Keratinocyte (primary cell): ENCODE measurements around the gene CRAMP1.

ENCODE experiments used
- EZH2 ChIP-seq: IDR thresholded peaks from one replicate; pipeline ENCODE4 v1.6.1; 2012; ENCODE audit warnings: inconsistent platforms, mild to moderate bottlenecking, low read length, moderate library complexity
- TF ChIP-seq, protein P1 (sequence below), 3 experiments: IDR thresholded peaks in 1 of 3; conservative IDR thresholded peaks in 1 of 3; optimal IDR thresholded peaks in 1 of 3; 2 replicates in 2 of 3; 3 replicates in 1 of 3; pipeline versions ENCODE3 to v1.5.1; 2011; ENCODE audit warnings: low read length in 3 of 3, mild to moderate bottlenecking in 3 of 3, moderate library complexity in 2 of 3, control low read depth in 1 of 3, inconsistent platforms in 1 of 3; ENCODE audit not compliant: insufficient read depth in 2 of 3; ENCODE audit errors: extremely low read depth in 1 of 3

DNA sequence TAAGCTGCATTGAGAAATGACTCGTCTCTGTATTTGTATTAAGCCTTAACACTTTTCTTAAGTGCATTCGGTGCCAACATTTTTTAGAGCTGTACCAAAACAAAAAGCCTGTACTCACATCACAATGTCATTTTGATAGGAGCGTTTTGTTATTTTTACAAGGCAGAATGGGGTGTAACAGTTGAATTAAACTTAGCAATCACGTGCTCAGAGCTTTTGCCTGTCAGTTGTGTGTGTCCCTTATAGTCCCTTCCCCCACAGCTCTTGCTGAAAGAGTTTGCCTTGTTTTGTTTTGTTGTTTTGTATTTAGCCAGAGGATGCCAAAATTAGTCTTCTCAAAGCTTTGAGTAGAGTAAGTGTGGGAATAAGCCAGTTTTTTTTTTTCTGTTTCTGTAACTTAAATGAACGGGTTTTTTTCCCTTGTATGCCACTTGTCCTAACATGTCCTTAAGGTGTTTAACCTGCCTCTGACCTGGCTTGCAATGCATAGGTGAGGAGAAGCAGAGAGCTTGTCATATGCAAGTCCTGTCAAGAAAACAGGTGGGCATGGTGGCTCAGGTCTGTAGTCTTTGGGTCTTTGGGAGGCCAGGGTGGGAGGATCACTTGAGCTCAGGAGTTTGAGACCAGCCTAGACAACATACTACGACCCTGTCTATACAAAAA is 89.2 kb downstream of the CRAMP1 start:
- TF ChIP-seq, protein P1, sequence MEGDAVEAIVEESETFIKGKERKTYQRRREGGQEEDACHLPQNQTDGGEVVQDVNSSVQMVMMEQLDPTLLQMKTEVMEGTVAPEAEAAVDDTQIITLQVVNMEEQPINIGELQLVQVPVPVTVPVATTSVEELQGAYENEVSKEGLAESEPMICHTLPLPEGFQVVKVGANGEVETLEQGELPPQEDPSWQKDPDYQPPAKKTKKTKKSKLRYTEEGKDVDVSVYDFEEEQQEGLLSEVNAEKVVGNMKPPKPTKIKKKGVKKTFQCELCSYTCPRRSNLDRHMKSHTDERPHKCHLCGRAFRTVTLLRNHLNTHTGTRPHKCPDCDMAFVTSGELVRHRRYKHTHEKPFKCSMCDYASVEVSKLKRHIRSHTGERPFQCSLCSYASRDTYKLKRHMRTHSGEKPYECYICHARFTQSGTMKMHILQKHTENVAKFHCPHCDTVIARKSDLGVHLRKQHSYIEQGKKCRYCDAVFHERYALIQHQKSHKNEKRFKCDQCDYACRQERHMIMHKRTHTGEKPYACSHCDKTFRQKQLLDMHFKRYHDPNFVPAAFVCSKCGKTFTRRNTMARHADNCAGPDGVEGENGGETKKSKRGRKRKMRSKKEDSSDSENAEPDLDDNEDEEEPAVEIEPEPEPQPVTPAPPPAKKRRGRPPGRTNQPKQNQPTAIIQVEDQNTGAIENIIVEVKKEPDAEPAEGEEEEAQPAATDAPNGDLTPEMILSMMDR (optimal IDR thresholded peaks at IDR 0.05 in 1 of 3, IDR thresholded peaks at IDR 0.05 in 1 of 3, conservative IDR thresholded peaks at IDR 0.05 in 1 of 3; ENCODE audit: extremely low read depth in 1 of 3, insufficient read depth in 2 of 3, low read length in 3 of 3), result no peak
- no peak for TF ChIP-seq EZH2
